Measurements from ENCODE around the gene PLCD4.

The PLCD4 gene

GRCh38 chr2:218664653-218665052 lies 57.0 kb downstream of the PLCD4 start:
- no peak for DNase-seq (ENCODE audit: low read depth in 3 of 3)

- DNase-seq (ENCODE audit: low read depth in 3 of 3): no peak
Observed at GRCh38 chr2:218671097-218671653, 63.5 kb downstream of the PLCD4 start.

- peak; percentile 60 to 66 (median 60) for DNase-seq (ENCODE audit: low read depth in 3 of 3)
Observed at GRCh38 chr2:218671654-218672566, 64.2 kb downstream of the PLCD4 start, which contains the start of the genes RNF25 and STK36. RNF25 (minus strand) TSS chr2:218672002; CDS start chr2:218671970, 32 bp downstream. STK36 (plus strand) TSS chr2:218672086; CDS start chr2:218672830, 744 bp downstream.

GRCh38 chr2:218679119-218679518 lies 71.4 kb downstream of the PLCD4 start:
- DNase-seq (ENCODE audit: low read depth in 3 of 3): no peak

- no peak for DNase-seq (ENCODE audit: low read depth in 3 of 3)
Observed at GRCh38 chr2:218680061-218680460, 72.4 kb downstream of the PLCD4 start.

Measured in stimulated activated CD4-positive, alpha-beta T cell treated with anti-CD3 and anti-CD28 coated beads, TNF-alpha, amount 100 ng/mL, for 4 hours (primary cell).